Measurements from ENCODE around the gene ABHD15.
A peak's percentile ranks its signal among the peaks of the same experiment; 100 is the strongest.
"Not testable (repeated sequence)": the region's sequence is repeated elsewhere in the genome, so short reads cannot be mapped to it uniquely, and the experiment has no call there.

Gene ABHD15

GRCh38 chr17:29570521-29570920 is 3.7 kb upstream of the ABHD15 start:
- DNase-seq (ENCODE audit: low spot score) = no peak

- DNase-seq (ENCODE audit: low spot score) = no peak
Measured at GRCh38 chr17:29569245-29569950, 2.6 kb upstream of the ABHD15 start.

GRCh38 chr17:29568331-29569244 is 1.8 kb upstream of the ABHD15 start, which contains the start of gene TP53I13:
Gene TP53I13 (plus strand): TSS chr17:29568701. CDS start chr17:29568759, 58 bp downstream.
- peak; percentile 95 for DNase-seq (ENCODE audit: low spot score)

- peak; percentile 80 for DNase-seq (ENCODE audit: low spot score)
Measured at GRCh38 chr17:29567554-29568330, 905 bp upstream of the ABHD15 start.

- DNase-seq (ENCODE audit: low spot score) = no peak
Measured at GRCh38 chr17:29567304-29567553, 392 bp upstream of the ABHD15 start.

GRCh38 chr17:29565643-29566472 is 979 bp downstream of the ABHD15 start:
- DNase-seq (ENCODE audit: low spot score) = peak; percentile 54

DNA sequence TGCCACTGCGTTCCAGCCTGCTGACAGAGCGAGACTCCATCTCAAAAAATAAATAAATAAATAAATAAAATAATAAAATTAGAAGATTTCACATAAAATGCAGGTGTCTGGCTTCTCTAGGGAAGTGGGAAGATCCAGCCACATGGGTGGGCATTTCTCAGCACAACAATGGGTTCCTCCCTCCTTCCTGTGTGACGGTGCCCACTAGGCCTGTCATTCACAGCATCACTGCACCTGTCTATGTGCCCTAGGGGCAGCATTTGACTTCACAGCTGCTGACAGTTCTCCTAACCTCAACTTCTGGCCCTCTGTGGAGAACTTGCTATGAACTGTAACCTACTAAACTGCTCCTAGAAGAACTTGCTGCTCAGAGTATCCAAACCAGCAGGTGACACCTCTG is 3.0 kb downstream of the ABHD15 start:
- DNase-seq (ENCODE audit: low spot score) = no peak

GRCh38 chr17:29562615-29563014 is 4.2 kb downstream of the ABHD15 start:
- no peak for DNase-seq (ENCODE audit: low spot score)

- DNase-seq (ENCODE audit: low spot score) = no peak
Measured at GRCh38 chr17:29561554-29562517, 5.0 kb downstream of the ABHD15 start.

DNA sequence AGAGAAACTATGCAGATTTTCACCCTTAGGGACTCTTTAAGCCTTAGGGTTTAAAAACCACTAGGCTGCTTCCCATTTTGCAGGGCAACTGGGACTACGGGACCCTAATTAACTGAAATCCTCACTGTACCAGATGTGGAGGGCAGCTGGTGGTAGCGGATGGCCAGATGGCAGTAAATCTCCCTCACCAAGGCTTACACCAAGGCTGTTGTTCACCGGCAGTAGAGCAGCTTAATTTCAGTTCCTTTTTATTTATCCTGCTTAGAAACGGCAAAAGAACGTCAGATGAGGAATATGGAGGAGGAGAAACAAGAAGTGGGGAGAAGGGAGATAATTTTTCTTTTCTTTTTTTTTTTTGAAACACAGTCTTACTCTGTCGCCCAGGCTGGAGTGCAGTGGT is 6.5 kb downstream of the ABHD15 start:
- no peak for DNase-seq (ENCODE audit: low spot score)

DNA sequence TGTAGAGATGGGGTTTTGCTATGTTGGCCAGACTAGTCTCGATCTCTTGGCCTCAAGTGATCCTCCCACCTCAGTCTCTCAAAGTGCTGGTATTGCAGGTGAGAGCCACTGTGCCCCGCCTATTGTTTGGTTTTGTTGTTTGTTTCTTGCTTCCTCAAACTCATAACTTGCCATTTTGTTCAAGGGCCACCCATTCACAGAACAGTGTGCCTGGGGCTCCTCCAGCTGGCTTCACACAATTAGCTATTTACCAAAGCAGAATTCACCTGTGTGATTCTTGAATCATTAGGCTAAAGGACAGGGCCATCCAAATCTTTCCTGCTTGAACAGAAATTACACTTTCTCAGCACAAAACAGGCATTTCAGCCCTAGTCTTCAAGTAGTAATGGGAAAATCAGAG is 7.2 kb downstream of the ABHD15 start:
- no peak for DNase-seq (ENCODE audit: low spot score)

GRCh38 chr17:29558139-29558538 is 8.7 kb downstream of the ABHD15 start:
- not testable (repeated sequence) for DNase-seq (ENCODE audit: low spot score)

DNA sequence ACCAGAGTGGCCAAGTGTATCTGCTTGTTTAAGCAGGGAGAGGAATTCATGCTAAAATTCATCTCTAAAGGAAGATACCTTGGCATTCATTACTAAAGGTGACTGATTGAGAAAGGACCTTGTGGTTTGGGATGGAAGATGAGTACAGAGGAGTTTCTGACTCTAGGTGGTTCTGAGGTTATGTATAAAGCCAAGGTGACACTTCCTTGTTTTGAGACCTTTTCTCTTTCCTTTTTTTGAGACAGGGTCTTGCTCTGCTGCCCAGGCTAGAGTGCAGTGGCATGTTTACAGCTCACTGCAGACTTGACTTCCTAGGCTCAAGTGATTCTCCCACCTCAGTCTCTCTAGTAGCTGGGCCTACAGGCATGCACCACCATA is 9.1 kb downstream of the ABHD15 start:
- DNase-seq (ENCODE audit: low spot score) = no peak

DNA sequence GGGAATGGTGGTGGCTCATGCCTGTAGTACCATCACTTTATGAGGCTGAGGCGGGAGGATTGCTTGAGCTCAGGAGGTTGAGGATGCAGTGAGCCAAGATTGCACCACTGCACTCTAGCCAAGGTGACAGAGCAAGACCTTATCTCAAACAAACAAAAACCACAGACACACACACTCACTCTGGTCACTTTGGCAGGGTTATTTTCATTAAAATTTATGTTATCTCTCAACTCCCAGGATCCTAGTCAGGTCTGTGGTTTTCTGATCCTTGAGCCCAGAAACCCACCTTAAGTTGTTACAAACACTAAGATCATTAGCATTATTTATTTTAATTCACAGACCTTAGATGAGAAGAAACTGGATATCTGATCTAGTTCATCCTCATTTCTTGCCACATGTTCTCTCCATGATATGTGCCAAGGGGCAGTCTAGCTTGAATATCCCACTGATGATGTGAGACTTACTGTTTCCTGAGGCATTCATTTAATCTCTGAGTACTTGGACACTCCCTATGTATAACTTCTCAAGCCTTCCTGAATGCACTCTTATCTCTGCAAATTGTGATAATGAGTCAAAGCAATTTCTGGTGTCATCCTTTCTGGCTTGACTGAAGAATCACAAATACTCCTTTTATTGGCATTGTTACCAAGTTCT is 9.6 kb downstream of the ABHD15 start:
- DNase-seq (ENCODE audit: low spot score) = no peak

DNA sequence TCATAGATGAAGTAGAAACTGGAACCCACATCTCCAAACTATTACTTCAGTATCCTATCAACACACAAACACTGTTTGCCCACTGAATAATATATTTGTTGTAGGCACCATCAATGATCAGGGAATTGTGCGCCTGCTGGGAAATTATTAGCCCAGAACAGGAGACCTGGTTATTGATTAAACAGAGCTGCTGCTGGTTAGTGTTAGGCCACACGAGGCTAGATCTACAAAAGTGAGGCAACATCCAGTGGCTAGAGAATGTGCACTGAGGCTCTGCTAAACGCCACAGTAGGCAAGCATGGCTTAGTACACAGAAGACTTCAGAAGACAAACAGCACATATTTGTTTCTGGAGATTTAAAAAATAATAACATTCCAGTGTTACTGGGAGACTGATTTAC is 11.0 kb downstream of the ABHD15 start:
- DNase-seq (ENCODE audit: low spot score) = peak; percentile 76

DNA sequence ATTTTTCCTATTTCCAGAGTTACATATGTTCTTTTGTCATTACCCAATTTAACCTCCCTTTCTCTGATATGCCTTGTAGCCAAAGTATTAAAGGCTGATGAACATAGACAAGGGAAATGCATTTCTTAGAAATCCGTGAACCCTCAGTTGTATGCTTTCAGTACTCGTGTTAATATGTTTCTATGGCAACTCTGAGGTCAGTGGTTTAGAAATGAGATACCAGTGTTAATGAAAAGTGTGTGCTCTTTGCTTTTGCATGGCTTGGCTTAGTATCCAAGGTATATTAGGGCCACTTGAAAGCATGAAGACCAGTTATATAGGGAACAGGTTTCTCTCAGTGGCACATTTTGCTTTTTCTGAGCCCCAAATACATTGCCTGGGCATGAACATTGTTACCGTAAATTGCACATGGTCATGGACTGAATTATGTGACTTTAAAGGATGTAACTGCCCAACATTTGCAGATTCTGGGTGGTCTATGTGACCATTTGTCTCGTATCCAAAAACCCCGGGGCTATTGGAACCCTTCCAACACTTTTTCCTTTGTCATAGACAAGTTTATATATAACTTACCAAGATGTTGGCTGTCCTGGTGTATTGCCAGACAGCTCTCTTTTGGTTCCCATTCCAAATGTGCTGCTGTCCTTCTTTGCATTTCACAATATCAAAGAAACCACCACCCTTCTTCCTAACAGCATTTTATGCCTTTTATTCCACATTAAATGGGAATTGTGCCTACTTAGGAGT is 17.5 kb downstream of the ABHD15 start:
- DNase-seq (ENCODE audit: low spot score) = no peak

- no peak for DNase-seq (ENCODE audit: low spot score)
Measured at GRCh38 chr17:29546830-29547229, 20.0 kb downstream of the ABHD15 start.

DNA sequence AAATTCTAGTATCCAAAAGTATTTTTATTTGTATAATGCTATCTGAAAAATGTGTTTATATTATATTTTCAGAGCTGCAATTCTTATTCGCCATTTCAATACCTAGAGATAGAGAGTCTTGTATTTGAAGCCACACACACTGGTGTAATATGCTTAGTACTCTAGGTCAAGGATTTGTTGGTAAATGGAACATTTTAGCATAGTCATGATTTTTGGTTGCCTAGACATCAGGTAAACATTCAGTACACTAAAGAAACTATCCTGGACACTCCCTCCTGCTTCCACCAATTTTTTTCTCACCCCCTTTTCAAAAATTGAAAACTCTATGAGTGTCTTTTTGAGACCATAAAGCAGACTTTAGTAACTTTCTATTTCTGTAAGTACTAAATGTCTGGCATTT is 20.8 kb downstream of the ABHD15 start:
- no peak for DNase-seq (ENCODE audit: low spot score)

- no peak for DNase-seq (ENCODE audit: low spot score)
Measured at GRCh38 chr17:29544066-29544465, 22.8 kb downstream of the ABHD15 start.
